A549 (cell line): ENCODE results near the gene NDUFAF5.

Experiments used
- BHLHE40 ChIP-seq: IDR thresholded peaks from 2 replicates; pipeline ENCODE4 v1.6.1; 2012; ENCODE audit warnings: low read depth, low read length, inconsistent platforms
- CEBPB ChIP-seq, 2 experiments: fragments of >200 bp in 1 of 2; sonication (Bioruptor Twin) in 1 of 2; formaldehyde crosslinking in 1 of 2; IDR thresholded peaks; 2 replicates each; pipeline ENCODE4 v1.6.1; 2012 to 2016
- EP300 ChIP-seq, 2 experiments: fragments of >200 bp; sonication (Bioruptor Twin); formaldehyde crosslinking; IDR thresholded peaks; 2 replicates in 1 of 2; 3 replicates in 1 of 2; pipeline ENCODE4 v1.6.1; 2016 to 2017
- ESRRA ChIP-seq: fragments of 150-350 bp; IDR thresholded peaks from 2 replicates; pipeline ENCODE4 v1.6.1; 2014; ENCODE audit warnings: mild to moderate bottlenecking, low read length, borderline replicate concordance
- JUNB ChIP-seq: fragments of >200 bp; sonication (Bioruptor Twin); formaldehyde crosslinking; IDR thresholded peaks from 2 replicates; pipeline ENCODE4 v1.6.1; 2016
- KDM5A ChIP-seq: fragments of 200-600 bp; sonication (generic); IDR thresholded peaks from 2 replicates; pipeline ENCODE4 v1.6.1; 2016; ENCODE audit warnings: antibody characterized with exemption, mild to moderate bottlenecking
- NFE2L2 ChIP-seq: fragments of 150-350 bp; conservative IDR thresholded peaks from 2 replicates; pipeline ENCODE4 v1.6.1; 2014; ENCODE audit warnings: low read length
- POLR2A ChIP-seq: IDR thresholded peaks from 2 replicates; pipeline ENCODE4 v1.6.1; 2012; ENCODE audit warnings: mild to moderate bottlenecking, low read length
- RAD21 ChIP-seq, 2 experiments: fragments of >200 bp in 1 of 2; sonication (Bioruptor Twin) in 1 of 2; formaldehyde crosslinking in 1 of 2; IDR thresholded peaks in 1 of 2; conservative IDR thresholded peaks in 1 of 2; 2 replicates in 1 of 2; 3 replicates in 1 of 2; pipeline ENCODE4 v1.6.1; 2012 to 2018; ENCODE audit warnings: inconsistent platforms in 1 of 2
- RFX5 ChIP-seq: fragments of 450-650 bp; IDR thresholded peaks from 2 replicates; pipeline ENCODE4 v1.7.1; 2014; ENCODE audit warnings: antibody characterized with exemption, mild to moderate bottlenecking, moderate library complexity
- ZFP36 ChIP-seq: fragments of 450-650 bp; IDR thresholded peaks from 2 replicates; pipeline ENCODE4 v1.6.1; 2014; ENCODE audit warnings: borderline replicate concordance; ENCODE audit not compliant: partially characterized antibody
- TF ChIP-seq, protein P1 (sequence below): fragments of 450-650 bp; IDR thresholded peaks from 2 replicates; pipeline ENCODE4 v1.6.1; 2014; ENCODE audit warnings: antibody characterized with exemption
- TF ChIP-seq, protein P2 (sequence below): fragments of >200 bp; sonication (Bioruptor Twin); formaldehyde crosslinking; IDR thresholded peaks from 3 replicates; pipeline ENCODE4 v1.5.1; 2016

DNA sequence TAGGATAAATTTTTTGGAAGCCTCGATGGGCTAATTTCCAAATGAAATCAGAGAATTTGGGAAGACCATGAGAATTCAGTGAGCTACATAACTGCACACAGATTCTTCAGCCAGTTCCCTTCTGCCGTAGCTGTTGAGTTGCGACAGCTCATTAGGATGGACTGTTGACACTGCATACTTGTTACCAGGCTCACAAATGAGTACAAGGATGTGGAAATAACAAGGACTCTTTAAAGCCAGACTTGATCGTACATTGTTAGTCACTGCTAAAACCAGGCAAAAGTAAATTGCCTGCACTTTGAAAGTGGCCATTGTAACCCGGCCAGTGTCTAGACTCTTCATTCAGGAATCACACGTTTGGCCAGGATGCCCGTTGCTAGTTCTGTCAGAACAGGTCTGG, 37.0 kb downstream of the NDUFAF5 start:
- TF ChIP-seq JUNB = no peak
- TF ChIP-seq, protein P1, sequence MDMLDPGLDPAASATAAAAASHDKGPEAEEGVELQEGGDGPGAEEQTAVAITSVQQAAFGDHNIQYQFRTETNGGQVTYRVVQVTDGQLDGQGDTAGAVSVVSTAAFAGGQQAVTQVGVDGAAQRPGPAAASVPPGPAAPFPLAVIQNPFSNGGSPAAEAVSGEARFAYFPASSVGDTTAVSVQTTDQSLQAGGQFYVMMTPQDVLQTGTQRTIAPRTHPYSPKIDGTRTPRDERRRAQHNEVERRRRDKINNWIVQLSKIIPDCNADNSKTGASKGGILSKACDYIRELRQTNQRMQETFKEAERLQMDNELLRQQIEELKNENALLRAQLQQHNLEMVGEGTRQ = no peak
- TF ChIP-seq KDM5A = no peak
- TF ChIP-seq, protein P2, sequence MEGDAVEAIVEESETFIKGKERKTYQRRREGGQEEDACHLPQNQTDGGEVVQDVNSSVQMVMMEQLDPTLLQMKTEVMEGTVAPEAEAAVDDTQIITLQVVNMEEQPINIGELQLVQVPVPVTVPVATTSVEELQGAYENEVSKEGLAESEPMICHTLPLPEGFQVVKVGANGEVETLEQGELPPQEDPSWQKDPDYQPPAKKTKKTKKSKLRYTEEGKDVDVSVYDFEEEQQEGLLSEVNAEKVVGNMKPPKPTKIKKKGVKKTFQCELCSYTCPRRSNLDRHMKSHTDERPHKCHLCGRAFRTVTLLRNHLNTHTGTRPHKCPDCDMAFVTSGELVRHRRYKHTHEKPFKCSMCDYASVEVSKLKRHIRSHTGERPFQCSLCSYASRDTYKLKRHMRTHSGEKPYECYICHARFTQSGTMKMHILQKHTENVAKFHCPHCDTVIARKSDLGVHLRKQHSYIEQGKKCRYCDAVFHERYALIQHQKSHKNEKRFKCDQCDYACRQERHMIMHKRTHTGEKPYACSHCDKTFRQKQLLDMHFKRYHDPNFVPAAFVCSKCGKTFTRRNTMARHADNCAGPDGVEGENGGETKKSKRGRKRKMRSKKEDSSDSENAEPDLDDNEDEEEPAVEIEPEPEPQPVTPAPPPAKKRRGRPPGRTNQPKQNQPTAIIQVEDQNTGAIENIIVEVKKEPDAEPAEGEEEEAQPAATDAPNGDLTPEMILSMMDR = no peak
- TF ChIP-seq ZFP36 = no peak
- no peak for TF ChIP-seq CEBPB (IDR thresholded peaks at IDR 0.05)
- no peak for TF ChIP-seq EP300 (IDR thresholded peaks at IDR 0.05)
- TF ChIP-seq POLR2A = no peak
- no peak for TF ChIP-seq NFE2L2
- no peak for TF ChIP-seq ESRRA
- no peak for TF ChIP-seq RFX5
- no peak for TF ChIP-seq RAD21 (conservative IDR thresholded peaks at IDR 0.05 in 1 of 2, IDR thresholded peaks at IDR 0.05 in 1 of 2)
- no peak for TF ChIP-seq BHLHE40
